Globus pallidus (tissue), 1 donor: ENCODE results near the gene OVAAL.

Experiments
- DNase-seq: peaks from one replicate; pipeline ENCODE4 v3.0.0-alpha.2; 2015; ENCODE audit warnings: low spot score

The OVAAL gene

DNA sequence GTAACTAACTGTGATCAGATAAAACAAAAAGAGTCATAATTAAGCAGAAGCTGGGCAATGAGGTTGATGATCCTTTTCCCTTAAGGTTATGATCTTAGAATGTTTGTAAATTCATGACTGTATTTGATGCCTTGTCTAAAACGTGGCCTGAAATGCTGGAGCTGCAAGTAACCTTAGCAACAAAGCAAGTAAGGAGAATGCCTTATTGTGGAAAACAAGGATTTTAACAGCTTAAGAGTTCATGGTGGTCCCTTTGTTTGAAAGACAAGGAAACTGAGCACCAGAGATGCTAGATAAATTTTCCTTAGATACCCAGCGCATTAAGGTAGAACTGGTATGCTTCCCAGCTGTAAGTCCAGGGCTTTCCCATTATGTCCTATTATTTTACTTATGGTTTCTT, 47.4 kb downstream of the OVAAL start:
- DNase-seq = no peak

DNA sequence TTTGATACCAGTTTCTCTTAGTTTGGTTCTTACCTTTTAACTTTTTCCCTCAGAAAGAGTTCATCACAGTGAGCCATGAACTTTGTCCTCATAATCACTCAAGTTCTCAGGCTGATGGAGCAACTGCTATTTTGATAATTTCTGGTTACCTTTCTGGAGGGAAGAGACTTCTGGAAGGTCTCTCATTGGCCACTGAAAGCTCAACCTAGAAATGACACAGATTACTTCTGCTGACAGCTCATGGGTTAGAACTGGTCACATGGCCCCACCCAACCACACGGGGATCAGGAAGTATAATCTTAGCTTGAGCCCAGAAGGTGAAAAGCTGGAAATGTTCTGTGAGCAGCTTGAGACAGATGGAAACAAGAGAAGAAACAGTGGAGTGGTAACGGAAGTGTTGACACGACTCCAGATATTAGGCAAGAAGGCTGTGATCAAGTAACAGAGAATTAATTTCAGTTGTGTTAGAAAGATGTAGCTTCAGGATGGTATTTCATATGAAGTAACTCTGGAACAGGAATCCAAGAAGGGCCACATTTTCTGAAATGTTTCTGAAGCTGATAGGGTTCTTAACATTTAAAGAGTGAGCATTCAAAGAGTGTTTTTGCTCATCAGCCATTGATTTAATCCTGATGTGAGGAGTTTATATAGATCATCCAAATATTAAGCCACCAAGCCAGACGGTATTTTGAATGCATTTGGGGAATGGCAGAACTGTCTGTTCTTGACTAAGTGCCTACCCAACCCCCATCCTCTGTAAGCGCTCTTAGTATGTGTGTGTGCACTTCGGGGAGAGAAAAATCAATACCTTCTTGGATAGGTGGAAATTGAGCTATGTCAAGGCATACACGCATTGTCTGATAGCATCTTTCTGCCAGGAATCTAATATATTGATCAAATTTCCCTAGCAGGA, 51.1 kb downstream of the OVAAL start:
- DNase-seq = no peak

DNA sequence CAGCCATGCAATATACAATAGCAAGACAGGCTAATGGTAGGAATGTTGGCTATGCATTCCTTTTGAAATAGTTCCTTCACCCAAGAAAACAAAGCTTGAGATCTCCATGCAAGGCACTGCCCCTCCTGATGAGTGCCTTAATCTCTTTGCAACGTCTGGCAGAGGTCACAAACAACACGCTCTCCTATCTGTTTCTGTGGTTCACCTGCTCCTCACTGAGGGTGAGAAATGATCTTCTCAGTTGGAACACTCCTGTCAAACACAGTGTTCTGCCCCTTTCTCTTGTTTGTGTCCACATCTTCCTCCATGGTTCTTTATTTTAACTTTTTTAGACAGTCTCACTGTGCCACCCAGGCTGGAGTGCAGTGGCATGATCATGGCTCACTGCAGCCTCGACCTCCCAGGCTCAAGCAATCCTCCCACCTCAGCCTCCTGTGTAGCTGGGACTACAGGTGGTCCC, 51.8 kb downstream of the OVAAL start:
- DNase-seq = no peak

DNA sequence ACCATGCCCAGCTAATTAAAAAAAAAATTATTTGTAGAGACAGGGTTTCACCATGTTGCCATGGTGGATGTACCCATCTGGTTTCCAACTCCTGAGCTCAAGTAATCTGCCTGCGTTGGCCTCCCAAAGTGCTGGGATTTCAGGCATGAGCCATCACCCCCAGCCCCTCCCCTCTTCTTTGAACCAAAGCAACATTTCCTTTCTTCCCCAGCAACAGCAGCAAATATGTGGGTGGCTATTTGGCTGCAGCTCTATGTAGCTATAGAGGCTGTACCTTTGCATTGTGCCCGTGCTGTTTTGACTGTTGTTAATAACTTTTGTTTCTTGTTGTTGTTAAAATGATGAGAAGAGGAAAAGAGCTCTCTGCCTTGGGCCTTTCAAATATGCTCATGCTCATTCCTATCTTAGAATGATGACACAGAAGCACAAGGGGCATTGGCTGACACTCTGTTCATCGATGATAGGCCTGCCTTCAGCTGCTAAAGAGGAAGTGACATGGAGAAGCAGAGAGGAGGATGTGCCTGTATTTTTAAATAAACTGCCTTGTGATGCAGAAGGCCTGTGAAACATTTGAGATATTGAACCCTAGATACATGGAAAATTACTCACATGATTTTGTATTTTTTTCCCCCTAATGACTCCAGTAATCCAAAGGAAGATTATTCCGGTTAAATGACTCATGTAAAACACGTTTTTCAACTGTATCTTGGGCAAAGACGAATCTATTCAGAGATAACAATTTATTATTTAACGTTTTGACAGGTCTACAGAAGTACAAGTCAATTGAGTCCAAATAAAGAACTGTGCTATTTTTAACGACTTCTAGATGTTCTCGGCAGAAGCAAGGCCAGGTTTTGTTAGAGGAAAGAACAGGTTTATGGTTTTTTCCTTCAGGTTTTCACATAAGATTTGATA, 52.5 kb downstream of the OVAAL start:
- peak; percentile 34 for DNase-seq

DNA sequence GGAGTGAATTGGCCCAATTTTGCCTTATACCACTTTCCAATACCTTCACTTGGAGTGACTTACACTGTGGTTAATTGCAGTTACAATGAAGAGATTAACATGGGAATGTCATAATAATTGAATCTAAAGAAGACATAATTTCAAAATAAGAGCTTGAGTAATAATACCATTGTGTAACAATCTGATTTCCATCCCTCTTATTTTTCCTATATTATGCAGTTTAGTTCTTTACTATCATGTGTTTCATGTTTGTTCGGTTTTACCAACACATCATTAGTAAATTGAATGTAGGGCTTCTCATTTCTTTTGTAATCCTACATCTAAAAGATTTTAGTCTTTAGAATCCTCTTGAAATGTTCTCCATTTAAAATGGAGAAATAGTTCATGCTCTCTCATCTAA, 53.9 kb downstream of the OVAAL start:
- no peak for DNase-seq

DNA sequence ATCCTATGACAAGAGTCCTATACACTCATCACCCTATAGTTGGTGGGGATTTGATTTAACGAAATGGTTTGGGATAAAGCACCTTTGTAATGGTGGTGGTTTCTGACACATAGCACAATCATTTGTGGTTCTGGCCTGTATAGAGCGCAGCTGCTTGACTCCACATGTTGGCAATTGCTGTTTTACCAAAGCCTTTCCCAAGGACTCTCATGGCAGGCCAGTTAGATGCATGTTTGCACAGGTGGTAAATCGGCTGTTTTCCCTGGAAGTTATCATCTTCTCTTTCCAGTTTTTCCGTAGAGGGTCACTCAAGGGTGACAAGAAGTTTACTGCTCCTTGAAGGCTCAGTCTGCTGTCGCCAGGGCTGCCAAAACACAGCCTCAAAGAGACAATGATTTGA, 56.0 kb downstream of the OVAAL start:
- DNase-seq = no peak

DNA sequence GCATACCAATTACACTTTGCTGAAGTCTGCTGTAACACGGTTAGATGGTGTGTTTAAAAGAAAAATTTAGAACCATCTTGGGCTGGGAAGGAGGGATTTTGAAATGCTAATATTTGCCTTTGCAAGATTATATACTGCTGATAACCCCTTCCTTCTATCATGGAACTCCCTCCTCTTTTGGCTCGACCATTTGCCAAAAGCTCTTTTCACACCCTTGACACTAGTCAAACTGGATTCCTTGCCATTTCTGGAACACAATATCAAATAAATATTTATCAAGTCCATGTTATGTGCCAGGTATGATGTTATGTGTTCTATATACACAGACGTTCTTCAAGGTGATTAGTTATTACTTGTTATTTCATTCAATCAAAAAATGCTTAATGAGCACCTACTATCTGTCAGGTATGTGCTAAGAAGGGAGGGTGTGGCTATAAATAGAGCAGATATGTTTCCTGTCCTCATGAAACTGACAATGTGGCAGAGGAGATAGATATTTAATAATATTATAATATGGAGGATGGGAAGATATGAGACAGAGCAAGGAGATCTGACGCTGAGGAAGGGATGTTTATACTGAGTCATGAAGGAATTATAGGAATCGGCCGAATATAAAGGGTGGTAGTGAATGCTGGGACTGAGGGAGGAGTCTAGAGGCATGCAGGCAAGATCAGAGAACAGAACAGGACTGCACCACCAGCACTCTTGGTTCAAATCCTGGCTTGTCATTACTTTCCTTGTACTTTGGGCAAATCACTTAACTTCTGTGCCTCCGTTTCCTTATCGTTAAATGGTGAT, 56.9 kb downstream of the OVAAL start:
- DNase-seq = no peak
